Activated CD8-positive, alpha-beta memory T cell treated with anti-CD3 and anti-CD28 coated beads, Interleukin-2, amount 50 U/mL, for 1 hour (primary cell): Measurements from ENCODE around the gene BICRA.
"Not testable (repeated sequence)": the region's sequence is repeated elsewhere in the genome, so short reads cannot be mapped to it uniquely, and the experiment has no call there.

Experiments used
- DNase-seq: peaks from one replicate; pipeline ENCODE4 v3.0.0-alpha.2; 2020; ENCODE audit errors: extremely low read depth

The BICRA gene

DNA sequence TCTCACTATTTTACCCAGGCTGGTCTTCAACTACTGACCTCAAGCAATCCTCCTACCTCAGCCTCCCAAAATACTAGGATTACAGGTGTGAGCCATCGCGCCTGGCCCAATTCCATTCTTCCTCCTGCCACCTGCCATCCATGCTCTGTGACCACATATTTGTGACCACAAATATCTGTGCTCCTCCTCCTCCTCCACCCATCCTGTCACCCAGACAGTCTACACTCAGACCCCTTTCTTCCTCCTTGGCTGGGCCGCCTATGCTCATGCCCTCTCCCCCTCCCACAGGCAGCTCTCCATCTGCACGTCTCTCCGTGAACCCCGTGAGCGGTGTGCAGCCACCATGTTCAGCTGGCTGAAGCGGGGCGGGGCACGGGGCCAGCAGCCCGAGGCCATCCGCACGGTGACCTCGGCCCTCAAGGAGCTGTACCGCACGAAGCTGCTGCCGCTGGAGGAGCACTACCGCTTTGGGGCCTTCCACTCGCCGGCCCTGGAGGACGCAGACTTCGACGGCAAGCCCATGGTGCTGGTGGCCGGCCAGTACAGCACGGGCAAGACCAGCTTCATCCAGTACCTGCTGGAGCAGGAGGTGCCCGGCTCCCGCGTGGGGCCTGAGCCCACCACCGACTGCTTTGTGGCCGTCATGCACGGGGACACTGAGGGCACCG, 107.5 kb downstream of the BICRA start:
- no peak for DNase-seq

DNA sequence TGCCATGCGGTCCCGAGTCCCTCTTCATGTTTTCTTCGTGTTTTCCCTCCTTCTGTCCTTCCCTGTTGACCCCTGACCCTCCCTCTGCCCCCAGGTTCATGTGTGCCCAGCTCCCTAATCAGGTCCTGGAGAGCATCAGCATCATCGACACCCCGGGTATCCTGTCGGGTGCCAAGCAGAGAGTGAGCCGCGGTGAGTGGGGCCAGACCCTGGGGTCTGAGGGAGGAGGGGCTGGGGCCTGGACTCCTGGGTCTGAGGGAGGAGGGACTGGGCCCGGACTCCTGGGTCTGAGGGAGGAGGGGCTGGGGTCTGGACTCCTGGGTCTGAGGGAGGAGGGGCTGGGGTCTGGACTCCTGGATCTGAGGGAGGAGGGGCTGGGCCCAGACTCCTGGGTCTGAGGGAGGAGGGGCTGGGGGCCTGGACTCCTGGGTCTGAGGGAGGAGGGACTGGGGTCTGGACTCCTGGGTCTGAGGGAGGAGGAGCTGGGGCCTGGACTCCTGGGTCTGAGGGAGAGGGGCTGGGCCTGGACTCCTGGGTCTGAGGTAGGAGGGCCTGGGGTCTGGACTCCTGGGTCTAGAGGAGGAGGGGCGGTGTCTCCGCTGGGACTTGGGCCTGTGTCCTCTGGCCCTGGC, 109.6 kb downstream of the BICRA start:
- DNase-seq: not testable (repeated sequence)

DNA sequence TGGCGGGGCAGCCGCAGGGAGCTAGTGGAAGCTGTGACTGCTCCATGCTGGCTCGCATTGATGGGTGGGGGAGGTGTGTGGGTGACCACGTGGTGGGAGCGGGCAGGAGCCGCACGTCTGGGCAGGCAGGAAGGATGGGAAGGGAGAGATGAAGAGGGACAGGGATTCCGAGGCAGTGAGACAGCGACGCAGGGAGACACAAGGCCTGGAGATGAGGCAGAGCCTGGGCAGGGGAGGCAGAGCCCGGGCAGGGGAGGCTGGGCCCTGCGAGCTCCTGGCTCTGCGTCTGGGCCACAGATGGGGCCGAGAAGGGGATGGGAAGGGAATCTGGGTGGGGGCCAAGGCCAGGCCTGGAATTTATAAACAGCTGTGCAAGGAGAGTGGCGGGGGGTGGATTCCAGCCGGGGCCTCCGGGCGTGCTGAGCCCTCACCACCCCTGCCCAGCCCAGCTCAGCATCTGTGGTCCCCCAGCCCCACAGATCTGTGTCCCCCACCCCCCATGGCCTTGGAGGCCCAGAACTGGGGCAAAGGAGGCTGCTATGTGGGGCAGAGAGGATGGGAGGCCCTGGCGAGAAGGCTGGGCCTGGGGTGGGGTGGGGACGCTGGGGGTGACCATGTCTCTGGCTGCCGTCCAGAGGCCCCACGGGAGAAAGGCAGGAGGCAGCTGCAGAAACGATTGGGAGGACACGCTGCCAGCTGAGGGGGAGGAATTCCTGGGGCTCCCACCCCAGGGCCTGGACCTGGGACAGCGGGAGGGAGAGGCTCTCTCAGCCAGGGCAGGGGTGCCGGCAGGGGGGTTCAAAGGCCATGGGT, 110.3 kb downstream of the BICRA start:
- no peak for DNase-seq

DNA sequence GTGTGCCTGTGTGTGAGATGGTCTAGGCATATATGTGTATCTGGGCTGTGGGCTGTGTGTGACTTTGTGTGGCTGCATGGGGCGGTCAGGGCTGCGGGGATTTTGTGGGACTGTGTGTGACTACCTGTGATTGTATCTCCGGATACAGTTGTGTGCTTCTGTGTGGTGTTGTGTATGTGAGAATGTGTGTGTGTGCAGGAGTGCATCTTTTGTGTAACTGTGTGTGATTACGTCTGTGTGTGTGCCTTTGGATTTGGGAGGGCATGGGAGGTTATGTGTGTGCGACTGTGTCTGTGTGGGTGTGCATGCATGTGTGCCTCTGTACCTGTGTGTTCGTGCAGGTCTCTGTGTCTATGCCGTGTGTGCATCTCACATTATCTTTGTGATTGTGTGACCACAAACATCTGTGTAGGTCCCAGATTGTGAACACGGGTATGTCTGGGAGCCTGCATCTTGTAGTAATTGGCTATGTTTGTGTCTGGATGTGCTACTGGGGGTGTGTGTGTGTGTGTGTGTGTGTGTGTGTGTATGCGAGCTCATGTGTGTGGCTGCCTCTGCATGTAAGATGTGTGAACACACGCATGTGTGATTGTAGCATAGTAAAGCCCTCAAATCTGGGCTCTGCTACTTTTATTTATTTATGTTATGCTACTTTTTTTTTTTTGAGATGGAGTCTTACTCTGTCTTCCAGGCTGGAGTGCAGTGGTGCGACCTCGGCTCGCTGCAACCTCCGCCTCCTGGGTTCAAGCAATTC, 111.9 kb downstream of the BICRA start:
- DNase-seq: no peak

DNA sequence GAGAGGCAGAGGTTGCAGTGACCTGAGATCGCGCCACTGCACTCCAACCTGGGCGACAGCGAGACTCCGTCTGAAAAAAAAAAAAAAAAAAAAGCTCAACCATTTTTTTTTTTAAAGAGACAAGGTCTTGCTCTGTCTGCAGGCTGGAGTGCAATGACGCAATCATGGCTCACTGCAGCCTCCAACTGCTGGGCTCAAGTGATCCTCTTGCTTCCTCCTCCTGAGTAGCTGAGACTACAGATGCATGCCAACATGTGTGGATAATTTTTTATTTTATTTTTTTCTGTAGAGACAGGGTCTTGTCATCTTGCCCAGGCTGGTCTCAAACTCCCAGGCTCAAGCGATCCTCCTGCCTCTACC, 114.6 kb downstream of the BICRA start:
- DNase-seq: no peak

DNA sequence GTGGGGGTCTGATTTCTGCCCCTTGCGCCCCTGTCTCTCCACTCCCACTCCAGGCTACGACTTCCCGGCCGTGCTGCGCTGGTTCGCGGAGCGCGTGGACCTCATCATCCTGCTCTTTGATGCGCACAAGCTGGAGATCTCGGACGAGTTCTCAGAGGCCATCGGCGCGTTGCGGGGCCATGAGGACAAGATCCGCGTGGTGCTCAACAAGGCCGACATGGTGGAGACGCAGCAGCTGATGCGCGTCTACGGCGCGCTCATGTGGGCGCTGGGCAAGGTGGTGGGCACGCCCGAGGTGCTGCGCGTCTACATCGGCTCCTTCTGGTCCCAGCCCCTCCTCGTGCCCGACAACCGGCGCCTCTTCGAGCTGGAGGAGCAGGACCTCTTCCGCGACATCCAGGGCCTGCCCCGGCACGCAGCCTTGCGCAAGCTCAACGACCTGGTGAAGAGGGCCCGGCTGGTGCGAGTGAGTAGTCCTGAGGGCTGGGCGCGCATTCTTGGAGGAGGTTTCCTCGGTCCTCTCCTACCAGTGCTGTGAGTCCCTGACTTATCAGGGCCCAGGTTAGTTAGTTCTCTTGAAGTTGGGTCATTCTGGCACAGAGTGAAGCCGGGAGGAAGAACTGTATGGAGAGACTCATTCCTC, 116.9 kb downstream of the BICRA start:
- no peak for DNase-seq

DNA sequence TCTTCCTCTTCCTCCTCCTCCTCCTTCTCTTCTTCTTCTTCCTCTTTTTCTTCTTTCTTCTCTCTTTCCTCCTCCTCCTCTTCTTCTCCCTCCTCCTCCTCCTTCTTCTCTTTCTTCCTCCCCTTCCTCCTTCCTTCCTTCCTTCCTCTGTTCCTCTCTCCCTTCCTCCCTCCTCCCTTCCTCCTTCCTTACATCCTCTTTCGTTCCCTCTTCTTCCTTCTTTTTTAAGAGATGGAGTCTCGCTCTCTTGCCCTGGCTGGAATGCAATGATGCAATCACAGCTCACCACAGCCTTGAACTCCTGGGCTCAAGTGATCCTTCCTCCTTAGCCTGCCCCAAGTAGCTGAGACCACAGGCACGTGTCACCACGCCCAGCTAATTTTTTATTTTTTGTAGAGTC, 117.5 kb downstream of the BICRA start:
- no peak for DNase-seq

DNA sequence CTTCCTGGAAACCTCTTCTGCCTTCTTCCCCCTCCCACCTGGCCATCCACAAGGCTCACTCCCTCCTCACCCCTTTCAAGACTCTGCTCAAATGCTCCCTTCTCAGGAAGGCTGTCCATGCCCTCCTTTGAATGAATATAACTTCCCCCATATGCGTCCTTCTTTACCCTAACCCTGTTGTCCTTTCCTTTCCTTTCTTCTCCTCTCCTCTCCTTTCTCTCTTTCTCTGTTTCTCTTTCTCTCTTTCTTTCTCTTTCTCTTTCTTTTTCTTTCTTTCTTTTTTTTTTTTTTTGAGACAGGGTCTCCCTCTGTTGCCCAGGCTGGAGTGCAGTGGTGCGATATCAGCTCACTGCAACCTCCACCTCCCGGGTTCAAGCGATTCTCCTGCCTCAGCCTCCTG, 119.4 kb downstream of the BICRA start:
- DNase-seq: not testable (repeated sequence)

DNA sequence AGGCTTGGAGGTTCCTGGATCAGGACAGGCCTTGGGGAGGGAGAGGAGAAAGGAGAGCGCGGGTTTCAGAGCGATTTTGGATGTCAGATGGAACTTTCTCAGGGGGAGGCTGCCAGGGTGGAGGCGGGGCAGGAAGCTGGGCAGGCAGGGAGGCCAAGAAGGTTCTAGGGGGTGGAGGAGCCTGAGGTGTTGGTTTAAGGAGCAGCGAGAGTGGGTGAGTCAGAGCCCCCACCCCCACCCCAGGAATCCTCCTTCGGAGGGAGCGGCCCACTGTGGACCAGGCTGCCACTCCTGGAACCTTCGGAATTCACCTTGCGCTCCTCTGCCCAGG, 120.5 kb downstream of the BICRA start:
- DNase-seq: no peak

DNA sequence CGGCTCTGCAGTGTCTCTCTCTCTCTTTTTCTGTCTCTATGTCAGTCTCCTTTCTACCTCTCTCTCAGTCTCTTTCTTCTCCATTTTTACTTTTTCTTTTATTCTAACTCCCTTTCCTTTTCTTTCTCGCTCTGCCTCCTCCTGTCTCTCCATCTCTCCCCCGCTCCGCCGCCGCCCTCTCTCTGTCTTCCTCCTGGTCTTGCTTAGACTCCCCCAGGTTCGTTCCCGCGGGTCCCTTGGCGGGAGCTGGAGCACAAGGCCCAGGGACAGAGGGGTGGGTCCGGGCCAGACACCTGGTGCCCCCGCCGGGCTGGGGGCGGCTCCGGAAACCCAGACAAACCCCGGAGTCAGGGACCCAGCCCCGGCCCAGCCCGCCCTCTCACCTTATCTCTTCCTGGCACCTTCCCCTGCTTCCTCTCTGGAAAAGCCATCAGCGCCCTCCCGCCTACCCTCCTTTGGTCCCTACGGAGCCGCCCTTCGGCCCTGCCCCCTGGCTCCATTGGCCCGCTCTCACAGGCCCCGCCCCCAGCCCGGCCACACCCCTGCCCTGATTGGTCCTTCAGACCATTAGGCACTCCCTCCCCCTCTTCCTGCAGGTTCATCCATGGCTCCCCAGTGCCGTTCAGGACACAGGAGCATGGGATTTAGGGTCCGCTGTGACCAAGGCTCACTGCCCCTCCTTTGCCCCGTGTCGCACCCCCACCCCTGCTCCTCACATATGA, 121.0 kb downstream of the BICRA start:
- no peak for DNase-seq

DNA sequence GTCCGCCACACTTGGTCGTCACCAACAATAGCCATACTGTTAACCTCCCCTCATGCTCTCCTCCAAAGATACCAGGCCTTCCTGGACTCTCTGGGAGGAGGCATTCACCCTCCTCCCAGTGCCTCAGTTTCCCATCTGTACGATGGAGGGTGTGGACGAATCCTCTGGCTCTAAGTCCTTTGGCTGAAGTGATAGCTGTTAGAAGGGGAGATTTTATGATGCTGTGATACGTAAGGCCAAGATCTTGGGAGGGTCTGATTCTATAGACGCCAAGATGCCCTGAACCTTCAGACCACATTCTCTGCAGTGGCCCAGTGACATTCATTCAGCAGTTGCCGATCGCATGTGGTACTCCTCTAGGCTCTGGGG, 121.6 kb downstream of the BICRA start:
- no peak for DNase-seq

DNA sequence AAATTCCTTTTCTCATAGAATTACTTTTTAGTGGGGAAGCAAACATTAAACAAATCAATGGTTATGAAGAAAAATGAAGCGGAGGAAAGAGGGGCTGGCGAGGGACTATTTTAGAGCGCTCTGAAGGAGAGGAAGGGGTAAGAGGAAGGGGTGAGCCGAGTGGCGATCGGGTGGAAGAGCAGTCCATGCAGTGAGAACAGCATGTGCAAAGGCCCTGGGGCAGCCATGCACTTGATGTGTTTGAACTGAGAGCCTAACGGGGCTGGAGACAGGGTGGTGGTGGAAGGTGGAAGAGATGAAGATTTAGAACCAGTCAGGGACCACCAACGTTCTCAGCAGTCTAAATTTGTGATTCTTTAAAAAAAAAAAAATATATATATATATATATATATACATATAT, 122.0 kb downstream of the BICRA start:
- no peak for DNase-seq

DNA sequence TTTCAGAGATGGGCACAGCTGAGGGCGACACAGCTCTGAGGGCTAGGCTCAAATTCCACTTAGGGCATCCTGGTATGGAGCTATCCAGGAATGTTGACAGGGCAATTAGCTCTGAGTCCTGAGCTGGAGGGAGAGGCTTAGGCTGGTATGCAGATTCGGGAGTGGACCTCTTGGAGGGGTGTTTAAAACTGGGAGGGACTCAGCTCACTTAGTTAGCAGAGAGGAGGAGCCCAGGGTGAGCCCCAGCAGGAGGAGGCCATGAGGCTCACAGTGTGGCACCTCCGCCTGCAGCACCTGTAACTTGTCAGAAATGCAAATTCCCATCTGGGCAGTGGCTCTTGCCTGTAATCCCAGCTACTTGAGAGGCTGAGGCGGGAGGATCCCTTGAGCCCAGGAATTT, 126.2 kb downstream of the BICRA start:
- DNase-seq: no peak

DNA sequence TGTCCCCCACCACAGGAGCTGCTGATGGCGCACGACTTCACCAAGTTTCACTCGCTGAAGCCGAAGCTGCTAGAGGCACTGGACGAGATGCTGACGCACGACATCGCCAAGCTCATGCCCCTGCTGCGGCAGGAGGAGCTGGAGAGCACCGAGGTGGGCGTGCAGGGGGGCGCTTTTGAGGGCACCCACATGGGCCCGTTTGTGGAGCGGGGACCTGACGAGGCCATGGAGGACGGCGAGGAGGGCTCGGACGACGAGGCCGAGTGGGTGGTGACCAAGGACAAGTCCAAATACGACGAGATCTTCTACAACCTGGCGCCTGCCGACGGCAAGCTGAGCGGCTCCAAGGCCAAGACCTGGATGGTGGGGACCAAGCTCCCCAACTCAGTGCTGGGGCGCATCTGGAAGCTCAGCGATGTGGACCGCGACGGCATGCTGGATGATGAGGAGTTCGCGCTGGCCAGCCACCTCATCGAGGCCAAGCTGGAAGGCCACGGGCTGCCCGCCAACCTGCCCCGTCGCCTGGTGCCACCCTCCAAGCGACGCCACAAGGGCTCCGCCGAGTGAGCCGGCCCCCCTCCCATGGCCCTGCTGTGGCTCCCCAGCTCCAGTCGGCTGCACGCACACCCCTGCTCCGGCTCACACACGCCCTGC, 132.1 kb downstream of the BICRA start:
- DNase-seq: no peak

DNA sequence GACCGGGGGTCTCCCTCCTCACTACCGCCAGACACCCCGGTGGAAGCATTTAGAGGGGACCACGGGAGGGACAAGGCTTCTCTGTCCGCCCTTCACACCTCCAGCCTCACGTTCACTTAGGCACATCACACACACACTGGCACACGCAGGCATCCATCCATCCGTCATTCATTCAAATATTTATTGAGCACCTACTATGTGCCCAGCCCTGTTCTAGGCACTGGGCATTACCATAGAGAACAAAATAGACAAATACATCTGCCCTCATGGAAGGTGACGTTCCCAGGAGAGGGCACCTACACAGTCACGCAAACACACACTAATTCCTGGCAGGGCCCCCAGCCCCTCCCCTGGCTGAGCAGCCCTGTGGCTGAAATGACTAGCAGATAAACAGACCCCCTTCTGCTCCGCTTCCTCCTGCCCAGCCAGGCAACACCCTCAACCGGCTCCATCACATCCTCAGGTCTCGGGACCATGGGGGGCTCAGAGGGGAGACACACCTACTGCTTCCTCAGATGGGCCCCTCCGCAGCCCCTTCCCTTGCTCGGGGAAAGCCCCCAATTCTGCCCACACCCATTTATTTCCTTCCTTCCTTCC, 132.7 kb downstream of the BICRA start:
- DNase-seq: no peak

DNA sequence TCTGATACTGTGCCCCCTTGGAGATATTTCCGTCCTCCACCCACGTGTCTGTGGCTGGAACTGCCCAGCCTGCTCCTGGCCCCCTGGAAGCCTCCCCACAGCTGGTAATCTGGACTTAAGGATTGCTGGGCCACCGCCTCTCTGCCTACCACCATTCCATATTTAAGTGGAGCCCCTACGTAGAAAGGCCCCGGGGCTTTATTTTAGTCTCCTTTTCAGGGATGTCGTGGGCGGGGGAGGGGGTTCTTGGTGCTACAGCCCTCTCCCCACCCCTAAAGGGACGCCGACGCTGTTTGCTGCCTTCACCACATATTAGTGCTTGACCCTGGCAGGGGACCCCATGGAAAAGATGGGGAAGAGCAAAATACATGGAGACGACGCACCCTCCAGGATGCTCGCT, 133.7 kb downstream of the BICRA start:
- DNase-seq: no peak

DNA sequence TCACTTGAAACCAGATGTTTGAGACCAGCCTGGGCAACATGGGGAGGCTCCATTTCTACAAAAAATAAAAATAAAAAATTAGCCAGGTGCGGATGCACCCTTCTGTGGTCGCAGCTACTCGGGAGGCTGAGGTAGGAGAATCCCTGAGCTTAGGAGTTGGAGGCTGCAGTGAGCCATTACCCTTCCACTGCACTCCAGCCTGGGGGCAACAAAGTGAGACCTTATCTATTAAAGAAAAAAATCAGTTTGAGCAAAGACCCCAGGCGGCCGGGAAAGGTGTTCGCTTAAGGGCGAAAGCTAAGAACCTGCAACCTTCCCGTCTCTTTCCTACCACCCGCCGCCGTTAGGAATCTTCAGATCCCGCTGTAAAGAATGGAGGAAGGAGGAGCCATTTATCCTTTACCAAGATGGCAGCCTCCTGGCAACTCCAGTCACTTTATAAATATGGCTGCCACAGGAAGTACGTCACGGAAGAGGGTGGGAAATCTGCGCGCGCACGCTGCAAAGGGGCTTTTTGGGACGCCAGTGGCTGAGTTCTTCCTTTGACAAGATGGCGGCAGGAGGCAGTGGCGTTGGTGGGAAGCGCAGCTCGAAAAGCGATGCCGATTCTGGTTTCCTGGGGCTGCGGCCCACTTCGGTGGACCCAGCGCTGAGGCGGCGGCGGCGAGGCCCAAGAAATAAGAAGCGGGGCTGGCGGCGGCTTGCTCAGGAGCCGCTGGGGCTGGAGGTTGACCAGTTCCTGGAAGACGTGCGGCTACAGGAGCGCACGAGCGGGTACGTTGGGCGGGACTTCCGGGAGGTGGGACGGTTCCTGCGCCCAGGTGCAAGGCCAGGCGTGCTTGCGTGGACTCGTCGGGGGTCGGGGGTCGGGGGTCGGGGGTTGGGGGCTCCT, 136.3 kb downstream of the BICRA start, which contains the start of gene NOP53:
Gene NOP53, plus strand, starts transcription at position 537 of the 892 bp plus-strand sequence. Its CDS starts 14 bp downstream, at position 551.
- DNase-seq: peak; percentile 93

DNA sequence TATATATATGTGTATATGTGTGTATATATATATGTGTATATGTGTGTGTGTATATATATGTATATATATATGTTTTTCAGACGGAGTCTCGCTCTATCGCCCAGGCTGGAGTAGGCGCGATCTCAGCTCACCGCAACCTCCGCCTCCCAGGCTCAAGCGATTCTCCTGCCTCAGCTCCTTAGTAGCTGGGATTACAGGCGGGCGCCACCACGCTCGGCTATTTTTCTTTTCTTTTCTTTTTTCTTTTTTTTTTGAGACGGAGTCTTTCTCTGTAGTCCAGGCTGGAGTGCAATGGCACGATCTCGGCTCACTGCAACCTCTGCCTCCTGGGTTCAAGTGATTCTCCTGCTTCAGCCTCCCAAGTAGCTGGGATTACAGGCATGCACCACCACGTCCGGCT, 137.2 kb downstream of the BICRA start:
- not testable (repeated sequence) for DNase-seq

DNA sequence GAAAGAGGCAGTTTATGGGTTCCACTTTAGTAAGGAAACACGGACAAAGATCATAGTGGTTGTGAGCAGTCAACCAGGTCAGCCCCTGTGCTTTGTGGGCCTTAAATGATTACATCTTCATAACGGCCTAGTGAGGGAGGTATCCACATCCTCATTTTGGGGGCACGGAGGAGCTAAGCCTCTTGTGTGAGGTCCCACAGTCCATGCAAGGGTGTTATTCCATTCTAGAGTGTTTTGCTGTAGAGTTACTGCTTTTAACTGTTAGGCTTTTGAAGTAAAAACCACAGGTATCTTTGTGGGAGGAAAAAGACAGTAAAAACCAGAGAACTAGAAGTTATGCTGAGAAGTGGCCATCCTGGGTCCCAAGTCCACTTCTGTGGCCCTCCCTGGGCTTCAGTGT, 140.4 kb downstream of the BICRA start:
- no peak for DNase-seq
